Epithelial cell of proximal tubule (primary cell): Measurements from ENCODE around the gene GCHFR. TPM values are rescaled to one million over a fixed set of nuclear protein-coding genes. Genes with fewer than 3 reads are reported as not detected.

Experiments
- DNase-seq: peaks from one replicate; pipeline ENCODE4 v3.0.0-alpha.2; 2011; ENCODE audit warnings: low read depth
- H3K4me3 ChIP-seq: 2 replicates; pipeline ENCODE4 v1.5.1; 2011; ENCODE audit warnings: low read depth, mild to moderate bottlenecking, low read length
- total RNA-seq: library from RNA; depleted of rRNA; stranded (reverse); fragments of >200 nt; gene quantifications from 2 replicates; pipeline ENCODE4 v1.2.3, GENCODE V29; 2015
- TF ChIP-seq, protein P1 (sequence below): conservative IDR thresholded peaks from 2 replicates; pipeline ENCODE4 v1.5.1; 2012; ENCODE audit warnings: low read depth, mild to moderate bottlenecking, low read length

GCHFR gene
- total RNA-seq, 1 donor from 2014 or later: 87.2 TPM

GRCh38 chr15:40744815-40745152 lies 19.1 kb upstream of the GCHFR start:
- TF ChIP-seq, protein P1, sequence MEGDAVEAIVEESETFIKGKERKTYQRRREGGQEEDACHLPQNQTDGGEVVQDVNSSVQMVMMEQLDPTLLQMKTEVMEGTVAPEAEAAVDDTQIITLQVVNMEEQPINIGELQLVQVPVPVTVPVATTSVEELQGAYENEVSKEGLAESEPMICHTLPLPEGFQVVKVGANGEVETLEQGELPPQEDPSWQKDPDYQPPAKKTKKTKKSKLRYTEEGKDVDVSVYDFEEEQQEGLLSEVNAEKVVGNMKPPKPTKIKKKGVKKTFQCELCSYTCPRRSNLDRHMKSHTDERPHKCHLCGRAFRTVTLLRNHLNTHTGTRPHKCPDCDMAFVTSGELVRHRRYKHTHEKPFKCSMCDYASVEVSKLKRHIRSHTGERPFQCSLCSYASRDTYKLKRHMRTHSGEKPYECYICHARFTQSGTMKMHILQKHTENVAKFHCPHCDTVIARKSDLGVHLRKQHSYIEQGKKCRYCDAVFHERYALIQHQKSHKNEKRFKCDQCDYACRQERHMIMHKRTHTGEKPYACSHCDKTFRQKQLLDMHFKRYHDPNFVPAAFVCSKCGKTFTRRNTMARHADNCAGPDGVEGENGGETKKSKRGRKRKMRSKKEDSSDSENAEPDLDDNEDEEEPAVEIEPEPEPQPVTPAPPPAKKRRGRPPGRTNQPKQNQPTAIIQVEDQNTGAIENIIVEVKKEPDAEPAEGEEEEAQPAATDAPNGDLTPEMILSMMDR: no peak
- no peak for DNase-seq
- no peak overlapping the region for H3K4me3 ChIP-seq

GRCh38 chr15:40746916-40747418 lies 16.9 kb upstream of the GCHFR start:
- no peak for DNase-seq
- no peak overlapping the region for H3K4me3 ChIP-seq
- TF ChIP-seq, protein P1: no peak

- DNase-seq: no peak
- TF ChIP-seq, protein P1: no peak
- no peak overlapping the region for H3K4me3 ChIP-seq
These were observed 15.9 kb upstream of the GCHFR start for GRCh38 chr15:40747685-40748631.

DNA sequence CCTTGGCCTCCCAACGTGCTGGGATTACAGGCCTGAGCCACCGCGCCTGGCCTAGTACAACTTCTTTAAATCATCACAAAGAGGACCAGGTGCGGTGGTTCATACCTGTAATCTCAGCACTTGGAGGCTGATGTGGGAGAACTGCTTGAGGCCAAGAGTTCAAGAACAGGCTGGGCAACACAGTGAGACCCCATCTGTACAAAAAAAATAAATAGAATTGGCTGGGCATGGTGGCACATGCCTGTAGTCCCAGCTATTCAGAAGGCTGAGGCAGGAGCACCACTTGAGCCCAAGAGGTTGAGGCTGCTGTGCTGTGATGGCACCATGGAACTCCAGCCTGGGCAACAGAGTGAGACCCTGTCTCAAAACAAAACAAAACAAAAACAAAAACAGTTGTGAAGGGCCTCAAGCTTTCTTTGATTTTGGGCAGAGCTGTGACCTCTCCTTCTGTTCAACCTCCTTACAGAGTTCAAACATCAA lies 14.7 kb upstream of the GCHFR start:
- no peak overlapping the region for H3K4me3 ChIP-seq
- DNase-seq: no peak
- TF ChIP-seq, protein P1: no peak

GRCh38 chr15:40750885-40751284 lies 13.0 kb upstream of the GCHFR start:
- DNase-seq: no peak
- no peak overlapping the region for H3K4me3 ChIP-seq
- TF ChIP-seq, protein P1: no peak

- TF ChIP-seq, protein P1: no peak
- no peak for DNase-seq
- no peak overlapping the region for H3K4me3 ChIP-seq
These were observed 12.1 kb upstream of the GCHFR start for GRCh38 chr15:40751745-40752144.

GRCh38 chr15:40754574-40754882 lies 9.3 kb upstream of the GCHFR start:
- TF ChIP-seq, protein P1: no peak
- H3K4me3 ChIP-seq: peak overlapping the region; percentile 87
- no peak for DNase-seq
